SHP77 treated with DMSO at 0.1 percent for 48 hours (cell line): ENCODE measurements around the gene PUS1.
"Not testable (repeated sequence)": the region's sequence is repeated elsewhere in the genome, so short reads cannot be mapped to it uniquely, and the experiment has no call there.

Experiments used
- DNase-seq: peaks from one replicate; lab custom pipeline; 2025; lab: John Stamatoyannopoulos, UW

PUS1 gene

DNA sequence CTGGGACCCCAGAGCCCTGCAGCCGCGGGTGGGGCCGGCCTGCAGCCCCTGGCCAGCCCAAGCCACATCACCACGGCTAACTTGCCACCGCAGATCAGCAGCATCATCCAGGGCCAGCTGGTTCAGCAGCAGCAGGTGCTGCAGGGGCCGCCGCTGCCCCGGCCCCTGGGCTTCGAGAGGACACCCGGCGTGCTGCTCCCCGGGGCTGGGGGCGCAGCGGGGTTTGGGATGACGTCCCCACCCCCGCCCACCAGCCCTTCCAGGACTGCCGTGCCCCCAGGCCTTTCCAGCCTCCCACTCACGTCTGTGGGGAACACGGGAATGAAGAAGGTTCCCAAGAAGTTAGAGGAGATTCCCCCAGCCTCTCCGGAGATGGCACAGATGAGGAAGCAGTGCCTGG is 32.3 kb downstream of the PUS1 start:
- not testable (repeated sequence) for DNase-seq

DNA sequence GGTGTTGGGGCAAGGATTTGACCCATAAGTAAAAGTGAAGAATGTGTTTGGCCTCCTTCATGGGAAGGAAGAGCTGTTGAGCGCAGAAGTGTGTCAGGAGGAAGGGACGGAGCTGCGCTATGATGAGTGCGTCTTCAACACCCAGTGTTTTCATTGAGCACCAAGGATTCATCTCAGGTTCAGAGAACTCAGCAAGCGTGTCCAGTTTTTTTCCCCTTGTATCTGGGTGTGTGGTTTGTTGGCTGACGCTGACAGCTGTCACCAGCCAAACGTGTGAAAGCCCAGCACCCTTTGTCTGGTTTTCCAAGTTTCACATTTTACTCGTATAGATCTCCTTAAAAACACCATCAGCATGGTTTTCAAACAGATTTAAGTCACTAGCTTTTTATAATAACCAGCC is 33.0 kb downstream of the PUS1 start:
- no peak for DNase-seq

DNA sequence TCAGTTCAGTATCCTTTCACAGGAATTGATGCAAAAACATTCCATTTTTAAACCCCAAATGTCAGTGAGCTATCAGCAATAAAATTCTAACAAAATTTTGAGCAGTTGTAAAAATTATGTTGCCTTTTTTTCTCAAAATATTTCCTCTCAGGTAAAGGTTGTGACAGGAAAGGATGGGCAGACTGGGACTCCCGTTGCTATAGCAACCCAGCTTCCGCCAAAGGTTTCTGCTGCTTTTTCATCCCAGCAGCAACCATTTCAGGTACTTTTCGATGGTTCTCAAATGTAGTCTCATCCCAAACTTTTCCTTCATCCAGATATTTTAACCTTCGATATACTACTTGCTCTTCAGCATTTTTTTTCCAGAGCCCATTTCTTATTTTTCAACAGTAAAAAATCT is 34.3 kb downstream of the PUS1 start:
- DNase-seq: no peak

DNA sequence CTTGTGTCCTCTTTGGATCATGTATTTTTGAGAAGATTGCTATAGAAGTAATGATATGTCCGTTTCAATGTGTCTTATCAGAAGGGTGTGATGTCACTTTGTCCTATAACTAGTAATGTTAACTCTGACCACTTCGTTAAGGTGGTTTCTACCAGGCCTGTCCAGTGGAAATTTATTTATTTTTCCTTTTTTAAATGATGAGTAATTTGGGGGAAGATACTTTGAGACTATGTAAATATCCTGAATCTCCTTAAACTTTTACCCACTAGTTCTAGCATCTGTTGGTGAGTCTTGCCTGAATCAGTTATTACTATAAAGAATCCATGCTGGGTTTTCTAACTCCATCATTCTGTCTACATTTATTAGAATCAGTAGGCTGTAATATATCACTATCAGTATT is 36.0 kb downstream of the PUS1 start:
- no peak for DNase-seq

DNA sequence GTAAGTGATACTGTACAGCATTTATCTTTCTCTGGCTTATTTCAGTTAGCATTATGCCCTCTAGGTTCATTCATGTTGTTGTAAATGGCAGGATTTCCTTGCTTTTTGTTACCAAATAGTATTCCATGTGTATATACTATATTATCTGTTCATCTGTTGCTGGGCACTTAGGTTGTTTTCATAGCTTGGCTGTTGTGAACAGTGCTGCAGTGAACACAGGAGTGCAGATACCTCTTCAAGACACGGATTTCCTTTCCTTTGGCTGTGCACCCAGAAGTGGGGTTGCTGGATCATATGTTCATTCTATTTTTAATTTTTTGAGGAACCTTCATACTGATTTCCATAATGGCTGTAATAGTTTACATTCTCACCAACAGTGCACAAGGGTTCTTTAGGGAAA is 42.1 kb downstream of the PUS1 start:
- no peak for DNase-seq

DNA sequence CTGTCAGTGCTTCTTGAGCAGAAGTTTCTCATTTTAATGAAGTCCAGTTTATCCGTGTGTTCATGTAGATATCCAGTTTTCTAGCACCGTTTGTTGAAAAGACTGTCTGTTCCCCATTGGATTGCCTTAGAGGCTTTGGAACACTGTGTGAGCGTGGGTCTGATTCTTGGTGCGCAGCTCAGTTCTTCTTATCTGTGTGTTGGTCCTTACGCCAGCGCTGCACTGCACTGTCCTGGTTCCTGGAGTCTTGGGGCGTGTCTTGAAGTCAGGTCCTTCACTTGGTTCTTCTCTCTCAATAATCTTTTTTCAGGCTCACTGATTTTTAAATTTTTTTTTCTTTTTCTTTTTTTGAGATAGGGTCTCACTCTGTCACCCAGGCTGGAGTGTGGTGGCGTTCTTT is 46.2 kb downstream of the PUS1 start:
- no peak for DNase-seq

DNA sequence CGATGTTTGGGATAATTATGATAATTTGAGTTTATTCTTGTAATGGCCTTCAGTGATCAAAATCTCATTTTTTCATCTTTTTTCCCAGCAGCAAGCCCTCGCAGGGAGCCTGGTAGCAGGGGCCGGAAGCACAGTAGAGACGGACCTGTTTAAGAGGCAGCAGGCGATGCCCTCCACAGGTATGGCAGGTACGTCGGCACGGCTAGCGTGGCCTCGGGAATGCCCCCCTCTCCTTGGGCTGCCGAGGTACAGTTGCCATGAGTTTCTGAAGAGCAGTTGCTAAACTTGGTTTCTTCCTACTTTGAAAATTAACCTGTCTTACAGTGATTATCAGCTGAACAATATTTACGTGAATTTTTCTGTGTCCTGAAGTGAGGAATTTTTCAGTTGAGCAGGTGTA is 50.5 kb downstream of the PUS1 start:
- DNase-seq: no peak

DNA sequence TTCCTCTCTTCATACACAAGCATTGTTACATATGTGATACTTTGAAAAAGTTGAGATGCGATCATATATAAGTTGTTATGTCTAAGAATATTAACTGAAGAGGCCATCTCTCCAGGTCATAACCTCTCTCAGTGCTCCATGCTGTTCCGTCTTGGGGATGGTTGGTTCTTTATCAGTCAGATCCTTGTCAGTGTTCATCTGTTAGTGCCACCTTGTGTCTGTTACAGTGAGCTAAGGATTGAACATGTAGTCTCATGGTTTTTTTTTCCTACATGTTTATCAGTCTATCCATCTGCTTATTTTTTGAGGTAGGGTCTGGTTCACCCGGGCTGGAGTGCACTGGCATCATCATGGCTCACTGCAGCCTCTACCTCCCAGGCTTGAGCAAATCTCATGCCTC is 51.2 kb downstream of the PUS1 start:
- no peak for DNase-seq

DNA sequence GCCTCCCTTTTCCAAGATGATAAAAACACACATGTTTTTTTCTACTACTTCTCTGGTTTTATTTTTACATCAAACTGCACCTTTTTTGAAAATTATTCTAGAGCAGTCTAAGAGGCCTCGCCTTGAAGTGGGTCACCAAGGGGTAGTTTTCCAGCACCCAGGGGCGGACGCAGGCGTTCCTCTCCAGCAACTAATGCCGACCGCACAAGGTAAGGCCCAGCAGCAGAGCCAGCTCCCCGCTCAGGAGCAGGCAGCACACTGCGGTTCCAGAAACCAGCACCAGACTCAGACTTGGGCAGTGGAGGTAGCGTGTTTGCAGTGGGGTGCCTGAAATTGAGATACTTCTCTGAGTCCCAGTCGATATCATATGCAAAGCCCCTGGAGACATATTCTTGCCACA is 52.3 kb downstream of the PUS1 start:
- DNase-seq: no peak

DNA sequence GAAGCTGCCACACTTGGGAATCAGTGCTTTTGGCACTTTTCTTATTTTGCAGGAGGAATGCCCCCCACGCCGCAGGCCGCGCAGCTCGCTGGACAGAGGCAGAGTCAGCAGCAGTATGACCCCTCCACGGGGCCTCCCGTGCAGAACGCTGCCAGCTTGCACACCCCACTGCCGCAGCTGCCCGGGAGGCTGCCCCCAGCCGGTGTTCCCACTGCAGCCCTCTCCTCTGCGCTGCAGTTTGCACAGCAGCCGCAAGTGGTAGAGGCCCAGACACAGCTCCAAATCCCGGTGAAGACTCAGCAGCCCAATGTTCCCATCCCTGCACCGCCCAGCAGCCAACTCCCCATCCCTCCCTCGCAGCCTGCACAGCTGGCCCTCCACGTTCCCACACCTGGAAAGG is 53.0 kb downstream of the PUS1 start:
- DNase-seq: no peak

DNA sequence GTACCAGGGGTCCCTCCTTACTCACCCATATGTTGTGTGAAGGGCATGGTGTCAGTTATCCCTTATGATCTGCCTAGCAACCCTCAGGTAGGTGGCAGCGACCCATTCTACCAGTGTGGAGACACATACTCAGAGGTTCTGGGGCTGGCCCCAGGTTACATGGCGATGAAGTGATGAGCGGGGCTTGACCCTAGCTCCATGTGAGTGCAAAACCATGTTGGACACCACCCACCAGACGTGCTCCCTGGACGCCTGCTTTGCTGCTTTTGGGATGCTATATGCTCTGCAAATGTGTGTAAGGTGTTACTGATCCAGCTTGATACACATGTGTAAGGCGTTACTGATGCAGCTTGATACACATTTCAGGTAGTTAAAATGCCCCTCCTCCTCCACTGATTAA is 54.0 kb downstream of the PUS1 start:
- no peak for DNase-seq

DNA sequence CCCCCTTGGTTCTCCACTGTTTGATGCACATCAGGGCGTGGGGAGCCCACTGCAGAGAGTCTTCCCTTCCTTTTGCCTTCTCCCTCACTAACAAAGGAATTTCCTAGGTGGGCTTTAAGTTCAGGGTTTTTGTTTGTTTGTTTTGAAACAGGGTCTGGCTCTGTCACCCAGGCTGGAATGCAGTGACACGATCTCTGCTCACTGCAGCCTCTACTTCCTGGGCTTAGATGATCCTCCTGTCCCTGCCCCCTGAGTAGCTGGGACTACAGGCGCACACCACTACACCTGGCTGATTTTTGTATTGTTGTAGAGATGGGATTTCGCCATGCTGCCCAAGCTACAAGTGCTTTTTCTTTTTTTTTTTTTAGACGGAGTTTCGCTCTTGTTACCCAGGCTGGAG is 54.5 kb downstream of the PUS1 start:
- no peak for DNase-seq

DNA sequence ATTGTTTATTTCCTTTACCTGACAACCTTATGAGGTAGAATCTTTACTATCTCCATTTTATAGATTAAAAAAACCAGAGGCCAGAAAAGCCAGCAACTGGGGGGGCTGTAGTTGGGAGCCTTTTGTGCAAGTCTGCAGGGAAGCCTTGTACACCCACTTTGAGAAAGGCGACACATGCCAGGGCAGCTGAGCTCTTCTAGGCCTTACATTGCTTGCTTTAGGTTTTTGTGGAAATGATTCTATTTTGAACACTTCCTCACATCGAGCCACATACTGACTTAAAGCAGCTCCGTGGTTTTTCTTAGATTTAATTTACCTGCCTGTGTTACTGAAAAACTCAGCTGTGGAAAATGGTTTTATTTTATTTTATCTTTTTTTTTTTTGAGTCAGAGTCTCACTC is 55.3 kb downstream of the PUS1 start:
- DNase-seq: no peak

DNA sequence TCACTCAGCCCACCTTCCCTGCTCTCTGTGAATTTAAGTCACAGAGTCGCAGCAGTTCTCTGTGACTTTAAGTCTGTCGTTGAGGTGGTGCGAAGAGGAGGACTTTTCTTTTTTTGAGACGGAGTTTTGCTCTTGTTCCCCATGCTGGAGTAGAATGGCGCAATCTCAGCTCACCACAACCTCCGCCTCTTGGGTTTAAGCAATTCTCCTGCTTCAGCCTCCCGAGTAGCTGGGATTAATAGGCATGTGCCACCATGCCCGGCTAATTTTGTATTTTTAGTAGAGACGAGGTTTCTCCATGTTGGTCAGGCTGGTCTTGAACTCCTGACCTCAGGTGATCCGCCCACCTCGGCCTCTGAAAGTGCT is 56.4 kb downstream of the PUS1 start:
- DNase-seq: not testable (repeated sequence)

DNA sequence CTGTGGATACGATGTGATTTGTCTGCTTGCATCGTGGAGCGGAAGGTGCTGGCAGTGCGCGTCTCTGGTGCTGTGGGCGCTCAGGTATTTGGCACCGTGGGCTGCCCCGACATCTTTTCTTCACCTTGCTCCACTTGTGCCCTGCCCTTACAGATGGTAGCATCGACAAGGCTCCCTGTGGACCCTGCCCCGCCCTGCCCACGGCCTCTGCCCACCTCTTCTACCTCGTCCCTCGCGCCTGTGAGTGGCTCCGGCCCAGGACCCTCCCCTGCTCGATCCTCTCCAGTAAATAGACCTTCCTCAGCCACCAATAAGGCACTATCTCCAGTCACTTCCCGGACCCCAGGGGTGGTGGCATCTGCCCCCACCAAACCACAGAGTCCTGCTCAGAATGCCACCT is 57.3 kb downstream of the PUS1 start:
- DNase-seq: no peak

DNA sequence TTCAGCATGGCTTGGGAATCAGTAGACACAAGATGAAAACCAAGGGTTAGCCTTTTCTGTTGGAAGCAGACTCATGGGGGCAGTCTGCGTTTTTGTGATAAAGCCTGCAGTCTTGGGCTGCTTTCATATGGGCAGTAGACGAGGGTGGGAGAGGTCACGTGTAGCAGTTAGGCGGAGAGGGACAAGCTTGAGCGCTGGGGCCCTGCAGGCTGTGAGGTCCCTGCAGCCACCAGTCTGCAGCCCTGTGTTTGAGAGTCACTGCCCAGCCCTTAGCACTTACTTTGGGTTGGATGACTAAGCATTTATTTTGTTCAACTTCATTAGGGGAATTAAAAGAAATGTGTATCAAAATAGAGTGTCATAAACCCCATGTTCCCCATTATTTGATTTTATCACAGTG is 57.8 kb downstream of the PUS1 start:
- no peak for DNase-seq

DNA sequence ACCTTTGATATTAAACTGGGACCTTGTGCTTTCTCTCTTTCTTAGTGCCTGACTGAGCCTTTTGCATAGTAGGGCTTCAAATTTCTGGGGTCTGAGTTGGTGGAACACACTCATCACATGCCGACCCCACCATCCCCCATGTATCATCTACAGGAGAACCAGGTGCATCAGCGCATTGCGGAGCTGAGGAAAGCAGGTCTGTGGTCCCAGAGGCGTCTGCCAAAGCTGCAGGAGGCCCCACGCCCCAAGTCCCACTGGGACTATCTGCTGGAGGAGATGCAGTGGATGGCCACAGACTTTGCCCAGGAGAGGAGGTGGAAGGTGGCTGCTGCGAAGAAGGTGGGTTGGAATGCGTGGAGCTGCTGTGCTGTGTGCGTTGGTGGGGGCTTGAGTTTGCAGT is 58.5 kb downstream of the PUS1 start:
- no peak for DNase-seq

DNA sequence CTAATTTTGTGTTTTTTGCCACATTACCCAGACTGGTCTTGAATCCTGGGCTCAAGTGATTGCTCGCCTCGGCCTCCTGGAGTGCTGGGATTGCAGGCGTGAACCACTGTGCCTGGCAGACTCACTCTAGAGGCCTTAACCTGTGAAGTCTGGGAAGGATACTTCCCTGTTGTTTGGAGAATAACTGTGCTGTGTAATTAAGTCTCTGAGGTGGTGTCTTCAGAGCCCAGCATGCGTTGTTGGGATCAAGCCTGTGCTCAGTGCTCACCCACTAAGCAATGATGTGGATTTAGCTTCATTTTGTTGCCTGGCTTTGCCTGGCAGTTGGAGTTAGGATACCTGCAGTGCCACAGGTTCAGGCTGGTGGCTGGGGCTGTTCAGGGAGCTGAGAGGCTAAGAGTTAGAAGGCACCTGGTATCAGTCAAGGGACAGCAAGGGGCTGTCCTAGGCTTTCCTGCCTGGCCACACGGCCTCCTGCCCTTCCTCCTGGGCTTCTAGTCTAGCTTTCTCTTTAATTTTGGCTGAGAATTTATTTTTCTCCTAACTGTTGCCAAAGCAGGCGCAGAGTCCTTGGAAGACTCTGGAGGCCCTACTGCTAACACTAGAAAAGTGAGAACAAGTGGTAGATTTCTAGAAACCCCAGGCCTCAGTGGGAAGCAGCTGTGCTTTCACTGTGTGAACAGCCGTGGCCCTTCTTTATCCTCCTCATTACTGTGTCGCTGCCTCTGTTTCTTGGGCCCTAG is 59.1 kb downstream of the PUS1 start:
- DNase-seq: no peak

DNA sequence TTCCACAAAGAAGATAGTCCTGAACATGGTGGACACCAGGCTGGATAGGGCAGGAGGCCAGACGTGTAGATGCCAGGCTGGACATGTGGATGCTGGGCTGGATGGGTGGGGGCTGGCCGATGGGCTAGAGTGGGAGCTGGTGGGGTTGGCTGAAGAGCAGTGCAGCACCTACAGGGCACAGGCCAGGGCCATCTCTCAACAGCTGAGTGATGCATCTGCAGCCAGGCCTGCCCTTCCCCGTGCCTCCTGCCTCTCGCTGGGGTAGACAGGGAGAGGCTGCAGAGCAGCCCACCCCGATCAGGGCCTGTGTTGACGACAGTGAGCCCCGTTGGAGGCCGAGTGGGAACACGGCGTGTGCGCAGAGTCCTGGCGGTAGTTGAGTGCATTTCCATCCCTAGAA is 59.9 kb downstream of the PUS1 start:
- DNase-seq: no peak

DNA sequence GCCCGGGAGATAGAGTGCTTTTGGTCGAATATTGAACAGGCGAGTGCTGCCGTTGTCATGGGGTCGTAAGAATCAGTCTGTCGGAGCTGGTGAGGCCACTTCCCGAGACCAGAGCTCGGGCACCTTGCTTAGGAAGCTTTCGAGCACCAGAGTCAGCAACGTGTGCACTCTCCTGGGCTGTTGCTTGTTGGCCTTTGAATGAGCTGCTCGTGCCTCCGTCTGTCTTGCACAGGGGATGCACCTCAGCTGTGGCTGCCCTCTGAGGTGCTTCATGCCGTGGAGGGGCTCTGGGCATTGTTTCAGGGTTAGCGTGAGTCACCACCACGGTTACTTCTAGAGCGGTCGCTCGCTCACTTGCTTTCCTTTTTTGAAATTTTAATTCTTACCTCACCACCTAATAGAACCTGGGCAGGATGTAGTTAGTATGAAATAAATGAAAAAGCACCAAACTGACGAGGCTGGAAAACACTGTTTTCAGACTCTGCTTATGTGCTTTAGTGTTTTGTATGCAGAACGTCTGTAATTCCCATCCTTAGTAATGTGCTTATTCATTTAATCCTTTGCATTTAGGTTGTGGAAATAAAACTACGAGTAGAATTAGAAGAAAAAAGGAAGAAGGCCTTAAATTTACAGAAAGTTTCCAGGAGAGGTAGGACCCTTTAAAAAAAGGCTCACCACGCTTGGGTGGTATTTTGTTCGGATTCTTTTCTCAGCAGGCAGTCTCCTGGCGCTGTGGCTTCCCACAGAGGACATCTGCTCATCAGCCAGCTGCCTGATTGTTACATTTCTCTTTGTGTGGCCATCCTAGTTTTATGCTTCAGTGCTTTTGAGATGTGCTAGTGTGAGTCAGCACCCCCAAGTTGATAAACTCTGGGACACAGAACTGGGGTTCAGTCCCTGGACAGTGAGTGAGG is 61.2 kb downstream of the PUS1 start:
- no peak for DNase-seq

DNA sequence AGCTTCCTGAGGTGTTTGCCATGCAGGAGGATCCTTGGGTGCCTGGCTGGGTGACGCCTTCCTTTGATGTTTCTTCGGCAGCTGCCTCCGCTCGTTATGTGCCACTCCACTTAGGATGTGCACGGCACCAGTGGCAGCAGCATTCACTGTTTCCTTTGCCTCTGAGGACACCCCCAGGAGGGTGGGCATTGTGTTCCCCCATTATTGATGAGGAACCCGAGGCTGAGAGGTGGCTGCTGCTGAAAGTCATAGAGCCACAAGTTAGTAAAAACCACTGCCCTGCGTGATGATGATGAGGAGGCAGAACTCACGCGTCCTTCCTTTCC is 61.9 kb downstream of the PUS1 start:
- DNase-seq: no peak

DNA sequence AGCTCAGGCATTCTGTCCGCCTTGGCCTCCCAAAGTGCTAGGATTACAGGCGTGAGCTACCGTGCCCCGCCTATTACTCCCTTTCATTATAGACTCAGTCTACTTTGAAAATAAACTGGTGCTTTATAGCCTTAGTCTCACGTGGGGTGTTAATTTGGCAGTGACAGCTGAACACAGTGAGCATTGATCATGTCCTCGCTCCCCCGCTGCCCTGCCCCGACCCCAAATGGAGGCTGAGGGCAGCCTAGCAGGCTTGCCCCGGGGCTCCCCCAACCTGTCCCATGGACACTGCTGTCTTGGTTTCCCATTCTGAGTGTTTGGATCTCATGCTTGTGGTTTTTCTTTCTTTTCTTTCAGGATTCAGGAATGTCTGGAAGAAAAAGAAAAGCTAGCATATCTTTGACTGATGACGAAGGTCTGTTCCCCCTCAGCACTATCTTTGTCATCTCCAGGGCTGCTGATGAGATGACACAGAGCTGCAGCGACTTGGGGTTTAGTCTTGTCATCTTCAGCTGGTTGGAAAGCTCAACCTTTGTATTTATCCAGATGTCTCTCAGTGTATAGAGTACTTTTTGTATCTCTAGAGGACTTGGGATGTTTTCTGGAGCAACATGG is 62.8 kb downstream of the PUS1 start:
- DNase-seq: no peak

DNA sequence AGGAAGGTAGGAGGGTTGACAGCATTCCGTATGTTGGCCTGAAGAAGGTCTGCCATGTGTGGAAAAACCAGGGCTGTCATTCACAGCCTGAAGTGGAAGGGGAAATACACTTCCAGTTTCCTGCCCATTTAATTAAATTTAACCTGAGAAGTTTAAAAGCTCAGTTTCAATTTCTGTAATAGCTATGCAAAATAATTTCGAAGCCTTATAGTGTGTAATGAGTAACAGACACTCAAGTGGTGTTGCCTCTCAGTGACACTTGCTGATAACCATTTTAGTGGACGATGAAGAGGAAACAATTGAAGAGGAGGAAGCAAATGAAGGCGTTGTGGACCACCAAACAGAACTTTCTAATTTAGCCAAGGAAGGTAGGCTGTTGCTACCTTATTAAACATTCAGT is 65.5 kb downstream of the PUS1 start:
- no peak for DNase-seq
